K562 (cell line): ENCODE measurements around the gene CGB8. TPM values are rescaled to one million over a fixed set of nuclear protein-coding genes. Genes with fewer than 3 reads are reported as not detected.

Source experiments
- microRNA-seq: library from miRNA; unstranded; fragments of <30 nt; microRNA quantifications from one replicate; pipeline ENCODE4, GENCODE V29; 2018; ENCODE audit warnings: borderline microRNAs expressed
- polyA plus RNA-seq, 8 experiments: library from polyadenylated mRNA; depleted of rRNA in 4 of 8; stranded (reverse) in 5 of 8; unstranded in 3 of 8; fragments of >200 nt; fragmentation: Nextera tagmentation in 2 of 8; fragmentation: Illumina TruSeq in 1 of 8; extraction: Ambion mirVana in 2 of 8; extraction: Trizol in 1 of 8; gene quantifications; 2 replicates each; pipeline versions ENCODE4 v1.2.1 to v1.2.3, GENCODE V29; 2011 to 2014; ENCODE audit warnings: inconsistent platforms in 1 of 8, missing spikeins in 1 of 8
- small RNA-seq: library from RNA; depleted of rRNA; stranded (forward); fragments of <200 nt; gene quantifications from one replicate; pipeline ENCODE3, GENCODE V24; 2014
- total RNA-seq, 7 experiments: library from RNA; depleted of rRNA in 6 of 7; stranded (reverse); fragments of >200 nt in 6 of 7; fragmentation: Illumina TruSeq in 2 of 7; extraction: Trizol in 2 of 7; gene quantifications; 2 replicates each; pipeline versions ENCODE4 v1.2.1 to v1.2.3, GENCODE V29; 2011 to 2021; ENCODE audit warnings: low replicate concordance in 1 of 7

CGB8 gene
- total and polyA plus RNA-seq, 9 of the 15 experiments (the other 6 are each of a cell fraction or from before 2014, with no cell fraction given), result not detected

Small RNAs within 50 kb of the gene (microRNA-seq; reads per million reads assigned to microRNA genes)
- not detected for gene MIR6798

Small RNAs within 50 kb of the gene (small RNA-seq; reads per million reads assigned to genes)
- gene MIR6798, result 0.15 reads per million
- gene RN7SL708P, result not detected

Other genes starting within 250 kb of the CGB8 start
Only the 7 nearest of the 25 such genes appear.
- not detected in 2 replicates for gene CGB3, start 24.8 kb downstream of the CGB8 start, total RNA-seq (2014; rRNA removed)
- gene CGB3, start 24.8 kb downstream of the CGB8 start, total RNA-seq (2014; rRNA removed; fragmentation: Illumina TruSeq; extraction: Trizol), result not detected in 2 replicates
- not detected in 2 replicates for gene CGB3, start 24.8 kb downstream of the CGB8 start, total RNA-seq (2015; rRNA removed; fragmentation: Illumina TruSeq; extraction: Trizol)
- gene CGB3, start 24.8 kb downstream of the CGB8 start, total RNA-seq (2021), result not detected in 2 replicates
- not detected in 2 replicates for gene CGB3, start 24.8 kb downstream of the CGB8 start, polyA plus RNA-seq (2011; rRNA removed)
- gene CGB3, start 24.8 kb downstream of the CGB8 start, polyA plus RNA-seq (2014; fragmentation: Illumina TruSeq; extraction: Trizol), result not detected in 2 replicates
- gene CGB3, start 24.8 kb downstream of the CGB8 start, polyA plus RNA-seq (2014; fragmentation: Nextera tagmentation; extraction: Ambion mirVana), result not detected
- gene CGB3, start 24.8 kb downstream of the CGB8 start, polyA plus RNA-seq (2014; rRNA removed), result not detected in 2 replicates
- 0.65 TPM in 1 of 2 replicates, not detected in the other for gene CGB2, start 17.2 kb downstream of the CGB8 start, total RNA-seq (2014; rRNA removed)
- gene CGB2, start 17.2 kb downstream of the CGB8 start, total RNA-seq (2014; rRNA removed; fragmentation: Illumina TruSeq; extraction: Trizol), result not detected in 2 replicates
- gene CGB2, start 17.2 kb downstream of the CGB8 start, total RNA-seq (2015; rRNA removed; fragmentation: Illumina TruSeq; extraction: Trizol), result not detected in 2 replicates
- gene CGB2, start 17.2 kb downstream of the CGB8 start, total RNA-seq (2021), result not detected in 2 replicates
- 0.20 TPM in 1 of 2 replicates, not detected in the other for gene CGB2, start 17.2 kb downstream of the CGB8 start, polyA plus RNA-seq (2011; rRNA removed)
- 0.22 and 0.33 TPM in 2 replicates for gene CGB2, start 17.2 kb downstream of the CGB8 start, polyA plus RNA-seq (2014; fragmentation: Illumina TruSeq; extraction: Trizol)
- gene CGB2, start 17.2 kb downstream of the CGB8 start, polyA plus RNA-seq (2014; fragmentation: Nextera tagmentation; extraction: Ambion mirVana), result not detected
- not detected in 2 replicates for gene CGB2, start 17.2 kb downstream of the CGB8 start, polyA plus RNA-seq (2014; rRNA removed)
- not detected in 2 replicates for gene CGB1, start 12.2 kb downstream of the CGB8 start, total RNA-seq (2014; rRNA removed)
- not detected in 2 replicates for gene CGB1, start 12.2 kb downstream of the CGB8 start, total RNA-seq (2014; rRNA removed; fragmentation: Illumina TruSeq; extraction: Trizol)
- gene CGB1, start 12.2 kb downstream of the CGB8 start, total RNA-seq (2015; rRNA removed; fragmentation: Illumina TruSeq; extraction: Trizol), result not detected in 2 replicates
- gene CGB1, start 12.2 kb downstream of the CGB8 start, total RNA-seq (2021), result not detected in 2 replicates
- not detected in 2 replicates for gene CGB1, start 12.2 kb downstream of the CGB8 start, polyA plus RNA-seq (2011; rRNA removed)
- gene CGB1, start 12.2 kb downstream of the CGB8 start, polyA plus RNA-seq (2014; fragmentation: Illumina TruSeq; extraction: Trizol), result not detected in 2 replicates
- not detected for gene CGB1, start 12.2 kb downstream of the CGB8 start, polyA plus RNA-seq (2014; fragmentation: Nextera tagmentation; extraction: Ambion mirVana)
- not detected in 2 replicates for gene CGB1, start 12.2 kb downstream of the CGB8 start, polyA plus RNA-seq (2014; rRNA removed)
- gene CGB5, start 5.3 kb downstream of the CGB8 start, total RNA-seq (2014; rRNA removed), result not detected in 2 replicates
- not detected in 2 replicates for gene CGB5, start 5.3 kb downstream of the CGB8 start, total RNA-seq (2014; rRNA removed; fragmentation: Illumina TruSeq; extraction: Trizol)
- not detected in 2 replicates for gene CGB5, start 5.3 kb downstream of the CGB8 start, total RNA-seq (2015; rRNA removed; fragmentation: Illumina TruSeq; extraction: Trizol)
- not detected in 2 replicates for gene CGB5, start 5.3 kb downstream of the CGB8 start, total RNA-seq (2021)
- not detected in 2 replicates for gene CGB5, start 5.3 kb downstream of the CGB8 start, polyA plus RNA-seq (2011; rRNA removed)
- not detected in 2 replicates for gene CGB5, start 5.3 kb downstream of the CGB8 start, polyA plus RNA-seq (2014; fragmentation: Illumina TruSeq; extraction: Trizol)
- not detected for gene CGB5, start 5.3 kb downstream of the CGB8 start, polyA plus RNA-seq (2014; fragmentation: Nextera tagmentation; extraction: Ambion mirVana)
- gene CGB5, start 5.3 kb downstream of the CGB8 start, polyA plus RNA-seq (2014; rRNA removed), result not detected in 2 replicates
- not detected in 2 replicates for gene CGB7, start 8.6 kb upstream of the CGB8 start, total RNA-seq (2014; rRNA removed)
- not detected in 2 replicates for gene CGB7, start 8.6 kb upstream of the CGB8 start, total RNA-seq (2014; rRNA removed; fragmentation: Illumina TruSeq; extraction: Trizol)
- not detected in 2 replicates for gene CGB7, start 8.6 kb upstream of the CGB8 start, total RNA-seq (2015; rRNA removed; fragmentation: Illumina TruSeq; extraction: Trizol)
- not detected in 2 replicates for gene CGB7, start 8.6 kb upstream of the CGB8 start, total RNA-seq (2021)
- gene CGB7, start 8.6 kb upstream of the CGB8 start, polyA plus RNA-seq (2011; rRNA removed), result not detected in 2 replicates
- gene CGB7, start 8.6 kb upstream of the CGB8 start, polyA plus RNA-seq (2014; fragmentation: Illumina TruSeq; extraction: Trizol), result not detected in 2 replicates
- gene CGB7, start 8.6 kb upstream of the CGB8 start, polyA plus RNA-seq (2014; fragmentation: Nextera tagmentation; extraction: Ambion mirVana), result not detected
- not detected in 2 replicates for gene CGB7, start 8.6 kb upstream of the CGB8 start, polyA plus RNA-seq (2014; rRNA removed)
- not detected in 2 replicates for gene NTF4, start 15.7 kb upstream of the CGB8 start, total RNA-seq (2014; rRNA removed)
- not detected in 2 replicates for gene NTF4, start 15.7 kb upstream of the CGB8 start, total RNA-seq (2014; rRNA removed; fragmentation: Illumina TruSeq; extraction: Trizol)
- gene NTF4, start 15.7 kb upstream of the CGB8 start, total RNA-seq (2015; rRNA removed; fragmentation: Illumina TruSeq; extraction: Trizol), result not detected in 2 replicates
- gene NTF4, start 15.7 kb upstream of the CGB8 start, total RNA-seq (2021), result not detected in 2 replicates
- not detected in 2 replicates for gene NTF4, start 15.7 kb upstream of the CGB8 start, polyA plus RNA-seq (2011; rRNA removed)
- gene NTF4, start 15.7 kb upstream of the CGB8 start, polyA plus RNA-seq (2014; fragmentation: Illumina TruSeq; extraction: Trizol), result not detected in 2 replicates
- not detected for gene NTF4, start 15.7 kb upstream of the CGB8 start, polyA plus RNA-seq (2014; fragmentation: Nextera tagmentation; extraction: Ambion mirVana)
- not detected in 2 replicates for gene NTF4, start 15.7 kb upstream of the CGB8 start, polyA plus RNA-seq (2014; rRNA removed)
- 0.04 and 0.05 TPM in 2 replicates for gene KCNA7, start 23.6 kb upstream of the CGB8 start, total RNA-seq (2014; rRNA removed)
- gene KCNA7, start 23.6 kb upstream of the CGB8 start, total RNA-seq (2014; rRNA removed; fragmentation: Illumina TruSeq; extraction: Trizol), result 0.04 TPM in 1 of 2 replicates, not detected in the other
- gene KCNA7, start 23.6 kb upstream of the CGB8 start, total RNA-seq (2015; rRNA removed; fragmentation: Illumina TruSeq; extraction: Trizol), result not detected in 2 replicates
- not detected in 2 replicates for gene KCNA7, start 23.6 kb upstream of the CGB8 start, total RNA-seq (2021)
- not detected in 2 replicates for gene KCNA7, start 23.6 kb upstream of the CGB8 start, polyA plus RNA-seq (2011; rRNA removed)
- gene KCNA7, start 23.6 kb upstream of the CGB8 start, polyA plus RNA-seq (2014; fragmentation: Illumina TruSeq; extraction: Trizol), result 0.04 TPM in 1 of 2 replicates, not detected in the other
- gene KCNA7, start 23.6 kb upstream of the CGB8 start, polyA plus RNA-seq (2014; fragmentation: Nextera tagmentation; extraction: Ambion mirVana), result not detected
- not detected in 2 replicates for gene KCNA7, start 23.6 kb upstream of the CGB8 start, polyA plus RNA-seq (2014; rRNA removed)